Mesenchymal stem cell (in vitro differentiated cells and primary cell): ENCODE measurements around the gene CC2D1B.

ENCODE experiments used
- DNase-seq: peaks from one replicate; pipeline ENCODE4 v3.0.0-alpha.2; 2013
- H2AFZ ChIP-seq: one replicate; pipeline ENCODE4 v1.6.1; 2013; ENCODE audit warnings: low read depth, mild to moderate bottlenecking, control low read depth, inconsistent platforms, low read length, moderate library complexity
- H2AK5ac ChIP-seq: 2 replicates; pipeline ENCODE4 v1.6.1; 2013; ENCODE audit warnings: low read length, moderate library complexity, mild to moderate bottlenecking, inconsistent platforms; ENCODE audit not compliant: severe bottlenecking
- H2BK120ac ChIP-seq: one replicate; pipeline ENCODE4 v1.6.1; 2013; ENCODE audit warnings: low read depth, mild to moderate bottlenecking, inconsistent platforms, low read length, moderate library complexity
- H2BK12ac ChIP-seq, 2 experiments: one replicate each; pipeline ENCODE4 v1.6.1; 2013; ENCODE audit warnings: inconsistent platforms in 2 of 2, low read length in 2 of 2, mild to moderate bottlenecking in 2 of 2, moderate library complexity in 2 of 2, control low read depth in 1 of 2
- H2BK15ac ChIP-seq: one replicate; pipeline ENCODE4 v1.6.1; 2013; ENCODE audit warnings: mild to moderate bottlenecking, low read depth, inconsistent platforms; ENCODE audit not compliant: poor library complexity, severe bottlenecking
- H2BK5ac ChIP-seq: 2 replicates; pipeline ENCODE4 v1.6.1; 2013; ENCODE audit warnings: low read depth, mild to moderate bottlenecking, low read length, control low read depth, inconsistent platforms; ENCODE audit not compliant: poor library complexity, severe bottlenecking
- H3K14ac ChIP-seq, 2 experiments: one replicate each; pipeline ENCODE4 v1.6.1; 2013; ENCODE audit warnings: inconsistent platforms in 2 of 2, low read length in 2 of 2, control low read depth in 1 of 2, mild to moderate bottlenecking in 1 of 2, moderate library complexity in 1 of 2
- H3K18ac ChIP-seq, 2 experiments: one replicate each; pipeline ENCODE4 v1.6.1; 2013; ENCODE audit warnings: inconsistent platforms in 2 of 2, low read length in 2 of 2, control low read depth in 1 of 2, low read depth in 1 of 2, mild to moderate bottlenecking in 1 of 2
- H3K23ac ChIP-seq, 2 experiments: one replicate each; pipeline ENCODE4 v1.6.1; 2013; ENCODE audit warnings: inconsistent platforms in 2 of 2, low read length in 2 of 2, mild to moderate bottlenecking in 2 of 2, moderate library complexity in 2 of 2, control low read depth in 1 of 2
- H3K27ac ChIP-seq: 2 replicates; pipeline ENCODE4 v1.5.1; 2013; ENCODE audit warnings: mild to moderate bottlenecking, moderate library complexity, low read length, control low read depth, inconsistent platforms; ENCODE audit not compliant: poor library complexity, severe bottlenecking
- H3K27me3 ChIP-seq, 2 experiments: 2 replicates each; pipeline versions ENCODE4 v1.6.1 to v1.7.0; 2013; ENCODE audit warnings: low read length in 2 of 2, mild to moderate bottlenecking in 2 of 2, moderate library complexity in 2 of 2, control low read depth in 1 of 2, inconsistent platforms in 1 of 2; ENCODE audit not compliant: control insufficient read depth in 1 of 2, insufficient read depth in 1 of 2
- H3K36me3 ChIP-seq, 2 experiments: 2 replicates each; pipeline versions ENCODE4 v1.6.1 to v1.7.0; 2013; ENCODE audit warnings: low read length in 2 of 2, control low read depth in 1 of 2, inconsistent platforms in 1 of 2, low read depth in 1 of 2, mild to moderate bottlenecking in 1 of 2; ENCODE audit not compliant: insufficient read depth in 2 of 2, control insufficient read depth in 1 of 2
- H3K4ac ChIP-seq, 2 experiments: one replicate each; pipeline ENCODE4 v1.6.1; 2013; ENCODE audit warnings: inconsistent platforms in 2 of 2, low read length in 2 of 2, mild to moderate bottlenecking in 2 of 2, moderate library complexity in 2 of 2, control low read depth in 1 of 2, low read depth in 1 of 2
- H3K4me1 ChIP-seq: 2 replicates; pipeline ENCODE4 v1.6.1; 2013; ENCODE audit warnings: low read depth, low read length, control low read depth; ENCODE audit not compliant: control insufficient read depth, insufficient read depth
- H3K4me2 ChIP-seq: 2 replicates; pipeline ENCODE4 v1.6.1; 2013; ENCODE audit warnings: low read length, mild to moderate bottlenecking, inconsistent platforms; ENCODE audit not compliant: poor library complexity, severe bottlenecking
- H3K4me3 ChIP-seq, 2 experiments: 2 replicates each; pipeline versions ENCODE4 v1.5.1 to v1.7.0; 2013; ENCODE audit warnings: low read length in 2 of 2, mild to moderate bottlenecking in 2 of 2, control low read depth in 1 of 2, low read depth in 1 of 2; ENCODE audit not compliant: insufficient read depth in 1 of 2
- H3K79me1 ChIP-seq: replicated peaks from 2 replicates; pipeline ENCODE4 v1.6.1; 2013; ENCODE audit warnings: mild to moderate bottlenecking, control low read depth, low read length, inconsistent platforms; ENCODE audit not compliant: poor library complexity, severe bottlenecking
- H3K9ac ChIP-seq: 2 replicates; pipeline ENCODE4 v1.7.0; 2013; ENCODE audit warnings: mild to moderate bottlenecking, low read length, moderate library complexity
- H3K9me3 ChIP-seq: 2 replicates; pipeline ENCODE4 v1.7.0; 2013; ENCODE audit warnings: mild to moderate bottlenecking, low read length; ENCODE audit not compliant: control insufficient read depth
- H4K8ac ChIP-seq: one replicate; pipeline ENCODE4 v1.6.1; 2013; ENCODE audit warnings: inconsistent platforms, mild to moderate bottlenecking, low read length, moderate library complexity
- H4K91ac ChIP-seq: one replicate; pipeline ENCODE4 v1.6.1; 2013; ENCODE audit warnings: mild to moderate bottlenecking, low read length, inconsistent platforms
- WGBS: methylation state at CpG from one replicate; pipeline ENCODE4 v1.1.7; 2013; ENCODE audit warnings: mixed read lengths; 5-methylcytosine and 5-hydroxymethylcytosine counted together

Gene CC2D1B

GRCh38 chr1:52399629-52400028 lies 33.6 kb upstream of the CC2D1B start:
- DNase-seq, result no peak
- H3K4me3 ChIP-seq, result no peak overlapping the region
- no peak overlapping the region for H4K8ac ChIP-seq
- peaks cover 6% of the 10 kb centered on the region for H3K79me1 ChIP-seq
- no peak overlapping the region for H3K23ac ChIP-seq
- H3K4me1 ChIP-seq, result peaks cover 2% of the 10 kb centered on the region
- no peak overlapping the region for H2BK15ac ChIP-seq
- no peak overlapping the region for H3K9ac ChIP-seq
- no peak overlapping the region for H2AK5ac ChIP-seq
- H2BK120ac ChIP-seq, result no peak overlapping the region
- H4K91ac ChIP-seq, result no peak overlapping the region
- no peak overlapping the region for H3K27ac ChIP-seq
- H3K14ac ChIP-seq, result no peak overlapping the region
- H3K36me3 ChIP-seq, result peaks cover 4 to 5% of the 10 kb centered on the region in 2 experiments
- WGBS, result 88% methylated on average over 3 of the region's 3 CpGs
- no peaks in the 10 kb centered on the region for H3K9me3 ChIP-seq
- H2BK12ac ChIP-seq, result no peak overlapping the region
- no peak overlapping the region for H3K4me2 ChIP-seq
- no peak overlapping the region for H3K18ac ChIP-seq
- H3K4ac ChIP-seq, result no peak overlapping the region
- no peaks in the 10 kb centered on the region for H3K27me3 ChIP-seq
- H2AFZ ChIP-seq, result no peak overlapping the region
- H2BK5ac ChIP-seq, result no peak overlapping the region

DNA sequence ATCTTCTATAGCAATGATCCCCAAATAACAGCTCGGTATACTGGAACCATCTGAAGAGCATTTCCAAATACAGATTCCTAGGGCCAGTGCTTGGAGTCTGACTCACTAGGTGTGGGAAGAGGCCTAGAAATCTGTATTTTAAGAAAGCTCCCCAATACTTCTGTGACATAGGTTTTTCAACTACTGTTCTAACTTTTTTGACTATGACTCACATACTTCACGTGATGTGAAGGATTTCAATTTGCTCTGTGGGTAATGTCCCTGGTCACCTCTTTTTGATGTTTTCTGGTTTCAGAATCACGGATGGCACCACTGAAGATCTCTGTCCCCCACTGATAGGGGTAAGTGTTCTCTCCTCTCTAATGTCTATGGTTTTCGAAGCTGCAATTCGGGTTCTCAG lies 27.2 kb upstream of the CC2D1B start:
- H4K8ac ChIP-seq, result peak overlapping the region; percentile 30
- no peak overlapping the region for H3K18ac ChIP-seq
- H3K4me3 ChIP-seq, result no peak overlapping the region
- no peak overlapping the region for H3K9ac ChIP-seq
- no peaks in the 10 kb centered on the region for H3K27me3 ChIP-seq
- H3K27ac ChIP-seq, result no peak overlapping the region
- no peaks in the 10 kb centered on the region for H3K4me1 ChIP-seq
- no peaks in the 10 kb centered on the region for H3K9me3 ChIP-seq
- H2BK5ac ChIP-seq, result no peak overlapping the region
- no peak overlapping the region for H3K4ac ChIP-seq
- H3K14ac ChIP-seq, result no peak overlapping the region
- H2AFZ ChIP-seq, result no peak overlapping the region
- H2AK5ac ChIP-seq, result no peak overlapping the region
- 98% methylated on average over 4 of the region's 5 CpGs for WGBS
- no peak overlapping the region for H2BK15ac ChIP-seq
- peaks cover 5 to 8% of the 10 kb centered on the region in 2 experiments for H3K36me3 ChIP-seq
- H3K23ac ChIP-seq, result no peak overlapping the region
- H2BK12ac ChIP-seq, result no peak overlapping the region
- H2BK120ac ChIP-seq, result no peak overlapping the region
- H3K79me1 ChIP-seq, result peaks cover 5% of the 10 kb centered on the region
- no peak for DNase-seq
- no peak overlapping the region for H3K4me2 ChIP-seq
- H4K91ac ChIP-seq, result no peak overlapping the region

- no peak overlapping the region for H3K9ac ChIP-seq
- H4K8ac ChIP-seq, result peak overlapping the region; percentile 42
- no peak overlapping the region for H4K91ac ChIP-seq
- H2AK5ac ChIP-seq, result no peak overlapping the region
- WGBS, result 57% methylated on average over 5 of the region's 5 CpGs
- H3K14ac ChIP-seq, result no peak overlapping the region
- peak overlapping the region; percentile 53 for H2AFZ ChIP-seq
- H3K4me2 ChIP-seq, result no peak overlapping the region
- H3K79me1 ChIP-seq, result peaks cover 2% of the 10 kb centered on the region
- peaks cover 13 to 20% of the 10 kb centered on the region in 2 experiments for H3K36me3 ChIP-seq
- no peak overlapping the region for H2BK120ac ChIP-seq
- no peak overlapping the region for H2BK12ac ChIP-seq
- peak overlapping the region in 1 of 2 experiments; percentile 22 for H3K18ac ChIP-seq
- no peak overlapping the region for H3K4ac ChIP-seq
- no peak overlapping the region for H3K23ac ChIP-seq
- no peaks in the 10 kb centered on the region for H3K9me3 ChIP-seq
- H3K27me3 ChIP-seq, result no peaks in the 10 kb centered on the region
- no peak overlapping the region for H3K27ac ChIP-seq
- H3K4me1 ChIP-seq, result no peaks in the 10 kb centered on the region
- DNase-seq, result peak; percentile 39
- H2BK5ac ChIP-seq, result no peak overlapping the region
- H2BK15ac ChIP-seq, result no peak overlapping the region
- H3K4me3 ChIP-seq, result no peak overlapping the region
Observed at GRCh38 chr1:52386458-52386857, 20.5 kb upstream of the CC2D1B start.

GRCh38 chr1:52385376-52385775 lies 19.4 kb upstream of the CC2D1B start:
- Histone ChIP-seq H3K79me1 (peaks cover 2% of the 10 kb centered on the region), H4K8ac (no peak overlapping the region), H3K4me2 (no peak overlapping the region), H3K14ac (no peak overlapping the region), H3K4me1 (no peaks in the 10 kb centered on the region), H2BK120ac (no peak overlapping the region), H3K4ac (no peak overlapping the region), H3K27me3 (no peaks in the 10 kb centered on the region), H3K9ac (no peak overlapping the region), H2BK5ac (no peak overlapping the region), H2AFZ (no peak overlapping the region), H3K9me3 (no peaks in the 10 kb centered on the region), H3K23ac (no peak overlapping the region), H2BK15ac (no peak overlapping the region), H2BK12ac (no peak overlapping the region), H2AK5ac (no peak overlapping the region), H3K4me3 (no peak overlapping the region), H3K18ac (no peak overlapping the region), H3K36me3 (peaks cover 13 to 20% of the 10 kb centered on the region in 2 experiments), H4K91ac (no peak overlapping the region), H3K27ac (no peak overlapping the region)
- WGBS, result 96% methylated on average over 3 of the region's 3 CpGs
- DNase-seq, result no peak
